ENCODE results near the gene SMARCAL1. TPM values are rescaled to one million over a fixed set of nuclear protein-coding genes. Genes with fewer than 3 reads are reported as not detected.

The SMARCAL1 gene
- total RNA-seq, 1 donor = 21.7 TPM

DNA sequence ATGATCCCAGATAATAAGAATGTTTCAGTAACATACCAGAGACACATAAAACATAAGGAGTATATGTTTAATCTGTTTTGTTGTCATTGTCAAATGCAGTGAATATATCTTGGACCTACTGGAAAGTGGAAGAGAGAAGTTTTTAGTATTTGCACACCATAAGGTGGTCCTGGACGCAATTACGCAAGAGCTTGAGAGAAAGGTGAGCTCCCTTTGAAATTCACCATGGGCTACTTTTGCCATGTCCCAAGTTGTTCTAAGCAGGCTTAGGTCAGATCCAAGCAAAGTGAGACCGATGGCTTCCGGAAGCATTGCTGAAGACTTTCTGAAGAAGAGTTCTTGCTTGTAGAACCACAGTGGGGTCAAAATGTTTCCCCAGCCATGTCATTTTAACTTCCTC, 55.6 kb downstream of the SMARCAL1 start:
- no peaks in the 10 kb centered on the region for H3K4me1 ChIP-seq (ENCODE audit: insufficient read depth, low read length)
- H3K79me2 ChIP-seq (ENCODE audit: insufficient read depth, low read length) = no peaks in the 10 kb centered on the region
- H4K20me1 ChIP-seq (ENCODE audit: insufficient read depth, low read length) = no peaks in the 10 kb centered on the region
- DNase-seq (ENCODE audit: insufficient read length, low spot score, missing footprints) = no peak
- H3K27me3 ChIP-seq (ENCODE audit: insufficient read depth, low read length) = no peaks in the 10 kb centered on the region
- H2AFZ ChIP-seq (ENCODE audit: low read length) = no peak overlapping the region
- no peak overlapping the region for H3K27ac ChIP-seq (ENCODE audit: low read depth, low read length)
- H3K4me3 ChIP-seq (ENCODE audit: insufficient read depth, low read length) = no peak overlapping the region
- TF ChIP-seq, protein P1, sequence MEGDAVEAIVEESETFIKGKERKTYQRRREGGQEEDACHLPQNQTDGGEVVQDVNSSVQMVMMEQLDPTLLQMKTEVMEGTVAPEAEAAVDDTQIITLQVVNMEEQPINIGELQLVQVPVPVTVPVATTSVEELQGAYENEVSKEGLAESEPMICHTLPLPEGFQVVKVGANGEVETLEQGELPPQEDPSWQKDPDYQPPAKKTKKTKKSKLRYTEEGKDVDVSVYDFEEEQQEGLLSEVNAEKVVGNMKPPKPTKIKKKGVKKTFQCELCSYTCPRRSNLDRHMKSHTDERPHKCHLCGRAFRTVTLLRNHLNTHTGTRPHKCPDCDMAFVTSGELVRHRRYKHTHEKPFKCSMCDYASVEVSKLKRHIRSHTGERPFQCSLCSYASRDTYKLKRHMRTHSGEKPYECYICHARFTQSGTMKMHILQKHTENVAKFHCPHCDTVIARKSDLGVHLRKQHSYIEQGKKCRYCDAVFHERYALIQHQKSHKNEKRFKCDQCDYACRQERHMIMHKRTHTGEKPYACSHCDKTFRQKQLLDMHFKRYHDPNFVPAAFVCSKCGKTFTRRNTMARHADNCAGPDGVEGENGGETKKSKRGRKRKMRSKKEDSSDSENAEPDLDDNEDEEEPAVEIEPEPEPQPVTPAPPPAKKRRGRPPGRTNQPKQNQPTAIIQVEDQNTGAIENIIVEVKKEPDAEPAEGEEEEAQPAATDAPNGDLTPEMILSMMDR (IDR thresholded peaks at IDR 0.05; ENCODE audit: extremely low read depth, low read depth, low read length) = no peak
- H3K36me3 ChIP-seq (ENCODE audit: insufficient read depth, low read length) = peaks cover 23% of the 10 kb centered on the region
- H3K9me3 ChIP-seq (ENCODE audit: low read depth, low read length) = no peaks in the 10 kb centered on the region
- H3K4me2 ChIP-seq (ENCODE audit: insufficient read depth, low read length) = no peak overlapping the region

DNA sequence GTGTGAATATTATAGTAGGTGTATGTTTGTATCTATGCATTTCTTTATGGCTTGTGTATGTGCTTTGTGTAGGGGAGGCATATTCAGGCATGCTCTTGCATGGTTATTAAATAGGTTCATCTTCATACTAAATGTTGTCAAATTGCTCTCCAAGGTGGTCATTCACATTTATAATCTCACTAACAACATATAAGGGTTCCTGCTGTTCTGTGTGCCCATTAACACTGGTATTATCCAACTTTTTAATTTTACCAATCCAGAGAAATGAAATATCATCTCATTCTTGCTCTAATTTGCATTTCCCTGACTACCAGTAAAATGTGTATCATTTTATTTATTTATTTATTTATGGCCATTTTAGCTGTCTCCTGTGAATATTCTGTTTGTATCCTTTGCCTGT, 57.4 kb downstream of the SMARCAL1 start:
- Histone ChIP-seq H3K4me3 (ENCODE audit: insufficient read depth, low read length) (no peak overlapping the region), H3K79me2 (ENCODE audit: insufficient read depth, low read length) (no peaks in the 10 kb centered on the region), H4K20me1 (ENCODE audit: insufficient read depth, low read length) (no peaks in the 10 kb centered on the region), H3K27me3 (ENCODE audit: insufficient read depth, low read length) (no peaks in the 10 kb centered on the region), H3K9me3 (ENCODE audit: low read depth, low read length) (no peaks in the 10 kb centered on the region), H2AFZ (ENCODE audit: low read length) (no peak overlapping the region), H3K27ac (ENCODE audit: low read depth, low read length) (no peak overlapping the region), H3K4me2 (ENCODE audit: insufficient read depth, low read length) (no peak overlapping the region), H3K4me1 (ENCODE audit: insufficient read depth, low read length) (no peaks in the 10 kb centered on the region), H3K36me3 (ENCODE audit: insufficient read depth, low read length) (peaks cover 21% of the 10 kb centered on the region)
- DNase-seq (ENCODE audit: insufficient read length, low spot score, missing footprints) = no peak
- TF ChIP-seq, protein P1 (IDR thresholded peaks at IDR 0.05; ENCODE audit: extremely low read depth, low read depth, low read length) = no peak

GRCh38 chr2:216473187-216473586, 60.9 kb downstream of the SMARCAL1 start:
- TF ChIP-seq, protein P1 (IDR thresholded peaks at IDR 0.05; ENCODE audit: extremely low read depth, low read depth, low read length) = no peak
- H3K27me3 ChIP-seq (ENCODE audit: insufficient read depth, low read length) = no peaks in the 10 kb centered on the region
- H3K36me3 ChIP-seq (ENCODE audit: insufficient read depth, low read length) = peaks cover 9% of the 10 kb centered on the region
- no peaks in the 10 kb centered on the region for H3K79me2 ChIP-seq (ENCODE audit: insufficient read depth, low read length)
- no peak overlapping the region for H3K27ac ChIP-seq (ENCODE audit: low read depth, low read length)
- no peak overlapping the region for H3K4me3 ChIP-seq (ENCODE audit: insufficient read depth, low read length)
- no peaks in the 10 kb centered on the region for H4K20me1 ChIP-seq (ENCODE audit: insufficient read depth, low read length)
- DNase-seq (ENCODE audit: insufficient read length, low spot score, missing footprints) = no peak
- H2AFZ ChIP-seq (ENCODE audit: low read length) = no peak overlapping the region
- no peaks in the 10 kb centered on the region for H3K9me3 ChIP-seq (ENCODE audit: low read depth, low read length)
- H3K4me2 ChIP-seq (ENCODE audit: insufficient read depth, low read length) = no peak overlapping the region
- peaks cover 8% of the 10 kb centered on the region for H3K4me1 ChIP-seq (ENCODE audit: insufficient read depth, low read length)

DNA sequence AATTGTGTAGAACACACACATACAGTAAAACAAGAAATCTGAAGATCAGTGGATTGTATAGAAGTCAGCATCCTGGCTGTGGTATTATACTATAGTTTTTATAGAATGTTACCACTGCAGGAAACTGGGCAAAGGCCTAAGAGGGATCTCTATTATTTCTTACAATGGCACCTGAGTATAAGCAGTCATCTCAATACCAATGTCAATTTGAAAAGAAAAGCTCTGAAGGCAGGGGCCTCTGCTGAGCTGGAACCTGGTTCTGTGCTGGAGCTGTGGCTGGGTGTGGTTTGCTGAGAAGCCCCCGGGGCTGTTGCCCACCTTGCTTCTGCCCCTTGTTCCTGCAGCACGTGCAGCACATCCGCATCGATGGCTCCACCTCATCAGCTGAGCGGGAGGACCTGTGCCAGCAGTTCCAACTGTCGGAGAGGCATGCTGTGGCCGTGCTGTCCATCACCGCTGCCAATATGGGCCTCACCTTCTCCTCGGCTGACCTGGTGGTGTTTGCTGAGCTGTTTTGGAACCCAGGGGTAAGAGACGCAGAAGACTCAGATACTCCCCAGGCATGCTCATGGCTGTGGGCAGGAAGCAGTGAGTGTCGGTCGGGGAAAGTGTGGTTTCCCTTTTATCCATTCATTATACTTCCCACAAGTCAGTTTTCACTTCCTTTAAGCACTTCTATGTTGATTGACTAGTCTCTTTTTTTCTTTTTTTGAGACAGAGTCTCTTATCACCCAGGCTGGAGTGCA, 62.8 kb downstream of the SMARCAL1 start:
- no peak for DNase-seq (ENCODE audit: insufficient read length, low spot score, missing footprints)
- peaks cover 10% of the 10 kb centered on the region for H3K36me3 ChIP-seq (ENCODE audit: insufficient read depth, low read length)
- no peaks in the 10 kb centered on the region for H3K9me3 ChIP-seq (ENCODE audit: low read depth, low read length)
- no peaks in the 10 kb centered on the region for H3K79me2 ChIP-seq (ENCODE audit: insufficient read depth, low read length)
- no peaks in the 10 kb centered on the region for H3K27me3 ChIP-seq (ENCODE audit: insufficient read depth, low read length)
- H4K20me1 ChIP-seq (ENCODE audit: insufficient read depth, low read length) = no peaks in the 10 kb centered on the region
- H3K27ac ChIP-seq (ENCODE audit: low read depth, low read length) = no peak overlapping the region
- TF ChIP-seq, protein P1 (IDR thresholded peaks at IDR 0.05; ENCODE audit: extremely low read depth, low read depth, low read length) = no peak
- no peak overlapping the region for H3K4me2 ChIP-seq (ENCODE audit: insufficient read depth, low read length)
- no peak overlapping the region for H2AFZ ChIP-seq (ENCODE audit: low read length)
- H3K4me1 ChIP-seq (ENCODE audit: insufficient read depth, low read length) = peaks cover 16% of the 10 kb centered on the region
- no peak overlapping the region for H3K4me3 ChIP-seq (ENCODE audit: insufficient read depth, low read length)
